IMR-90 (cell line): ENCODE measurements around the gene FOXD3. TPM values are rescaled to one million over a fixed set of nuclear protein-coding genes. Genes with fewer than 3 reads are reported as not detected.

Experiments
- microRNA-seq, 2 experiments: library from miRNA; stranded (forward) in 1 of 2; unstranded in 1 of 2; fragments of 10-50 nt in 1 of 2; fragments of <30 nt in 1 of 2; gene quantifications in 1 of 2; microRNA quantifications in 1 of 2; one replicate each; pipeline versions ENCODE3 to v1.1.0; 2013 to 2020; ENCODE audit not compliant: insufficient read depth in 1 of 2, insufficient read length in 1 of 2, unreplicated experiment in 1 of 2
- polyA plus RNA-seq, 3 experiments: library from polyadenylated mRNA; depleted of rRNA; stranded (reverse); fragments of >200 nt; gene quantifications; 2 replicates each; pipeline ENCODE4 v1.2.3, GENCODE V29; 2012; ENCODE audit warnings: low replicate concordance in 1 of 3
- small RNA-seq, 5 experiments: library from RNA; depleted of rRNA; stranded (forward); fragments of <200 nt; gene quantifications; one replicate each; pipeline ENCODE3, GENCODE V24; 2012
- total RNA-seq: library from RNA; depleted of rRNA; stranded (reverse); fragments of >200 nt; gene quantifications from 2 replicates; pipeline ENCODE4 v1.2.3, GENCODE V29; 2012; rRNA removed

The FOXD3 gene
- total and polyA plus RNA-seq, 2 of the 4 experiments (the other 2 are of a cell fraction): not detected

Small RNA genes lying within 50 kb of the gene (microRNA-seq; reads per million reads assigned to microRNA genes)
- gene MIR6068 (ENCODE audit: insufficient read depth in 1 of 2, insufficient read length in 1 of 2, unreplicated experiment in 1 of 2) (0 reads per million in 2 experiments), gene RF00019 (ENCODE audit: insufficient read depth, insufficient read length) (not detected)

Small RNA genes lying within 50 kb of the gene (small RNA-seq; reads per million reads assigned to genes)
- gene MIR6068: 0 reads per million in 5 experiments
- 0 reads per million in 5 experiments for gene RF00019

Other genes starting within 250 kb of the FOXD3 start
- gene ALG6, start 45.1 kb downstream of the FOXD3 start, total RNA-seq: 4.8 and 12.2 TPM in 2 replicates
- gene ALG6, start 45.1 kb downstream of the FOXD3 start, polyA plus RNA-seq (2012; rRNA removed): 4.2 and 6.5 TPM in 2 replicates
- gene ITGB3BP, start 200.7 kb downstream of the FOXD3 start, total RNA-seq: 8.1 and 15.8 TPM in 2 replicates
- gene ITGB3BP, start 200.7 kb downstream of the FOXD3 start, polyA plus RNA-seq (2012; rRNA removed): 10.8 and 11.9 TPM in 2 replicates
- 2.3 and 6.7 TPM in 2 replicates for gene EFCAB7, start 201.0 kb downstream of the FOXD3 start, total RNA-seq
- 1.5 and 2.3 TPM in 2 replicates for gene EFCAB7, start 201.0 kb downstream of the FOXD3 start, polyA plus RNA-seq (2012; rRNA removed)